H7 (cell line): ENCODE results near the gene EXOC1L. TPM values are rescaled to one million over a fixed set of nuclear protein-coding genes. Genes with fewer than 3 reads are reported as not detected.
"Not testable (repeated sequence)": the region's sequence is repeated elsewhere in the genome, so short reads cannot be mapped to it uniquely, and the experiment has no call there.

Experiments
- DNase-seq: peaks from one replicate; pipeline ENCODE4 v3.0.0; 2012
- H3K27me3 ChIP-seq: 2 replicates; pipeline ENCODE4 v1.6.0; 2011; ENCODE audit warnings: mild to moderate bottlenecking, low read length; ENCODE audit not compliant: control insufficient read depth, insufficient read depth
- H3K36me3 ChIP-seq: replicated peaks from 2 replicates; pipeline ENCODE4 v1.5.1; 2011; ENCODE audit warnings: low read length; ENCODE audit not compliant: control insufficient read depth, insufficient read depth
- H3K4me3 ChIP-seq: 2 replicates; pipeline ENCODE4 v1.5.1; 2011; ENCODE audit warnings: low read depth, mild to moderate bottlenecking, control low read depth, low read length, moderate library complexity; ENCODE audit not compliant: insufficient read depth
- total RNA-seq: library from RNA; depleted of rRNA; stranded (reverse); fragments of >200 nt; shearing (Covaris generic); gene quantifications from 2 replicates; pipeline ENCODE4 v1.2.3, GENCODE V29; 2014

Gene EXOC1L
- total RNA-seq, 1 experiment from 2014 or later, result not detected

DNA sequence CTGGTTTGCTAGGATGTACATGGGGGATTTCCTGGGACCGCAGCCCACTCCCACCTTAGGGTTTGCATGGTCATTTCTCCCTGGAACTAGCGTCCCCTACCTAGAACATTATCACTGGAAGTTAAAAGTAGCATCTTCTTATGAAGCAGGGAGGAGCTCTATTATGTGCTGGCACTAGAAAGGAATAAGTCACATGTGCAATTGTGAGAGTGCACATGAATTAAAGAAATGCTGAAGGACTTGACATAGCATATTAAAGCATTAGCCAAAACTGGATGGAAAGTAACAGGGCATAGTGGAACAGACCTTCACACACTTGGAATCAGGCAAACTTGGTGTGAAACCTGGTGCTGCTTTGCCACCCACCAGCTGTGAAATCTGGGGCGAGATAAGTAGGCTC is 2.7 kb downstream of the EXOC1L start:
- Histone ChIP-seq H3K27me3 (no peaks in the 10 kb centered on the region), H3K4me3 (no peak overlapping the region), H3K36me3 (no peaks in the 10 kb centered on the region)
- no peak for DNase-seq

DNA sequence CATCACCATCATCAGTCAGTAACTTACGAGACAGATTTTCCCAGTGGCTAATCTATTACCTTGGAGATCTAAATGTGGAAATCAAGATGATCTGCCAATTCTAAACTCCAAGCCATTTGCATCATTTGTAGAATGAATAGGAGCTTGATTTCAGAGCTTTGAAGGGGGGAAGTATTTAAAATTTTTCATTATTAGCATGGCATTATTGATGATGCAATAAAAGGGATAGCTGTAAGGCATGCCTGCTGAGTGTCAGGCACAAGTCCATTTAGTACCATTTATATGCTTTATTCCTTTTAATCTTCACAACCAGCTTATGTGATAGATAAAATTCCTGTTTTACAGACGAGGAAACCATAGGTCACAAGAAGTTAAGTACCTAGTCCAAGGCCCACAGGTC is 5.3 kb downstream of the EXOC1L start:
- no peak for DNase-seq
- H3K36me3 ChIP-seq, result no peaks in the 10 kb centered on the region

DNA sequence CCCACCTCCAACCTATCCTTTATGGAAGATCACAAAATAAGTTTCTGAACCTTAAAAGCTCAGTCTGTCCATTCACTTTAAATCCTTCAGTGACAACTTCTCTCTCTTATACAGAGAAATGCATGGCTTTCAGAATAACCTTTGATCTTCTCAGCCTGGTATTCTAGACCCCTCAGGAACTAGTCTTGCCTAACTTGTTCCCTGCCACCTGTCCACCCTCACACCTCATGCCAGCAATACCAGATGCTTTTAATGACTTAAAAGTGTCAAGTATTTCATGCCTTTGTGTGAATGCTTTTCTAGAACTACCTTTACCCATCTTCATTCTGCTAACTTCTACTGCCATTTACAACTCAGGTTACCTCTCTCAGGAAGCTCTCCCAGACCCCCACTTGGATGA is 7.4 kb downstream of the EXOC1L start:
- DNase-seq, result no peak
- Histone ChIP-seq H3K4me3 (no peak overlapping the region), H3K36me3 (no peaks in the 10 kb centered on the region), H3K27me3 (no peaks in the 10 kb centered on the region)

More for the DNA sequence above, 5.3 kb downstream of the EXOC1L start:
- H3K27me3 ChIP-seq, result no peaks in the 10 kb centered on the region
- H3K4me3 ChIP-seq, result no peak overlapping the region

DNA sequence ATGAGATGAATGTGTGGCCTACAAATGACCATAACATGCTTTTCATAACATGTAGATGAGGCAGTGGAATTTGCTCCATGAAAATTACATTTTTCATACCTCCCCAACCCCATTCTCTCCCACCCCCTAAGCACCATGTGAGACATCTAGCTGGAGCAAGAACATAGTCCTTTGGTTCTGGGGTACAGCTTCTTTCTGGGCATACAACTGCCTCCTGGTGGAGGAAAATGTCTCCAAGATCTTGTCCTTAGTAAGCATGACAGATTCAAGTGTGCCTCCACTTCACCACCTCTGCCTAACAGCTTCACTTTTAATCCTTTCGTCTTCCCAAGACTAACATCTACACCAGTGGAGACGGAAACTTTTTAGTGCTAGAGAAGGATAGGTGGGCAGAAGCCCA is 8.0 kb downstream of the EXOC1L start:
- no peak overlapping the region for H3K4me3 ChIP-seq
- no peaks in the 10 kb centered on the region for H3K36me3 ChIP-seq
- no peak for DNase-seq
- H3K27me3 ChIP-seq, result no peaks in the 10 kb centered on the region

DNA sequence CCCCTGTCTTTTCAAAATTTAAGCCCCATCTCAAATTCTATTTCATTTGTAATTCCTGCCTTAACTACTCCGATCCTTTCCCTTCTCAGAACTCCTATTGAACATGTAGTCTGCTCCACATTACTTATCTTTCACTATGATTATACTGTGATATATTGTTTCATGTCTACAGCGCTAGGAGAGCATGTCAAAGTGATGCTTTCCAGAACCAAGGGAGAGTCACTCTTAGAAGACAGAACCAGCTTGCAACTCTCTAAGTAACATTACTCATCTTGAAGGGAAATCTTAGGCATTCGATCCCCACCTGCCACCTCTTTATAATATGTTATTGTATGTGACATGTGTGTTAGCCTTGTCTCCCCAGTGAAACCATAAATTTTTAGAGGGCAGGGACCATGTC is 10.5 kb downstream of the EXOC1L start:
- Histone ChIP-seq H3K36me3 (no peaks in the 10 kb centered on the region), H3K4me3 (no peak overlapping the region), H3K27me3 (no peaks in the 10 kb centered on the region)
- no peak for DNase-seq

DNA sequence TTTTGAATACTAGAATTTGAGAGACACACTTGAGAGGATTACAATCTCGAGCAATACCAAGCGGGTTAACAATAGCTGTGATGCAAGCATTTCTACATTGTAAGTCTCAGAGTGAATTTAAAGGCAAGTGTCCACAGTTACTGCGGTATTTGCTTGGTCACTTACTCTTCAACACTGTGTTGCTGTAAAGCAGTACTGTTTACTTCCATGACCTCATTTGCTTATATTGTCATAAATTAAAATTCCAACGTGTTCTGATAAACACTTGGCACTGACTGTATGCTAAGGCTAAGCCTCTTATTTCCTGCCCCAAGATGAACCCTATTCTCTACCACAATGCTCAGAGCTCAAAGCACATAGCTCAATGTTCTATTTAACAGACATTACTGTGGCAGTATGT is 11.1 kb downstream of the EXOC1L start:
- Histone ChIP-seq H3K4me3 (no peak overlapping the region), H3K36me3 (no peaks in the 10 kb centered on the region), H3K27me3 (no peaks in the 10 kb centered on the region)
- DNase-seq, result no peak

DNA sequence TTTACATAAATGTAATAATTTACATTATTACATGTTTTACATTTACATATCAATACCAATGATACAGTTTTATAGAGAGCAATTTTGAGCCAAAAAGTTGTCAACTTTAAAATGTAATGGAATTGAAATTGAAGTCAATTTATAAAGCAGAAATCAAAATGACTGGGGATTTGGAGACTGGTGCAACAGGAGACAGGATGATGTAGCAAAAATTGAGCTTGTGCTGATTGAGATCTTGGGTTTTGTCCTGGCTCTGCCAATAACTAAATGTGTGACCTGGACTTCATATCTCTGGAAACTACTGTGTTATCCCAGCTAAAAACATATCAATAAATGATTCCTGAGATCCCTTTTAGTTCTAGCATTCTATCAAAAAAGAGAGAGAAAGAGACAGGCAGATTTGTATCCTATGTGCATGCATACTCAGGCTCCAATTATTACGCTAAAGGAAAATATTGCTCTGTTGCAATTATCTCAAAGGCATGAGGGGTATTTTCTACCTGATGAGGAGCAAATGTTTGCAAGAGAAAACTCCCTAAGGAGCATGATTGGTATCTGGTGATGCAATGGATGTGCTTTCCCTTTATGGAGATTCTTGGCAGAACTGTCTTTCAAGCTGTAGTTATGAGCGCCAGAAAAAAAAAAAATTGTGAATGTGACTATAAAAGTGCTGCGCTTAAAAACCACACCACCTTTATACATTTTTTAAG is 14.7 kb downstream of the EXOC1L start:
- DNase-seq, result no peak
- H3K4me3 ChIP-seq, result no peak overlapping the region
- no peaks in the 10 kb centered on the region for H3K36me3 ChIP-seq
- H3K27me3 ChIP-seq, result no peaks in the 10 kb centered on the region

DNA sequence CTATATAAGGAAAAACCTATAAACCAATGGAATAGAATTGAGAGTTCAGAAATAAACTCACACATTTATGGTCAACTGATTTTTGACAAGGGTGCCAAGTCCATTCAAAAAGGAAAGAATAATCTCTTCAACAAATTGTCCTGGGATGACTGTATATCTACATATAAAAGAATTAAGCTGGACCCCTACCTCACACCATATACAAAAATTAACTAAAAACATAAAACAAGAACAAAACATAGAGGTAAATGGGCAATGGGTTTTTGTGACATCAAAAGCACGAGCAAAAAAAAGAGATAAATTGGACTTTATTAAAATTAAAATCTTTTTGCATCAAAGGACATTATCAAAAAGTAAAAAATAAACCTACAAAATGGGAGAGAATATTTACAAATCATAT is 18.3 kb downstream of the EXOC1L start:
- H3K27me3 ChIP-seq, result no peaks in the 10 kb centered on the region
- H3K4me3 ChIP-seq, result no peak overlapping the region
- no peaks in the 10 kb centered on the region for H3K36me3 ChIP-seq
- DNase-seq, result no peak

DNA sequence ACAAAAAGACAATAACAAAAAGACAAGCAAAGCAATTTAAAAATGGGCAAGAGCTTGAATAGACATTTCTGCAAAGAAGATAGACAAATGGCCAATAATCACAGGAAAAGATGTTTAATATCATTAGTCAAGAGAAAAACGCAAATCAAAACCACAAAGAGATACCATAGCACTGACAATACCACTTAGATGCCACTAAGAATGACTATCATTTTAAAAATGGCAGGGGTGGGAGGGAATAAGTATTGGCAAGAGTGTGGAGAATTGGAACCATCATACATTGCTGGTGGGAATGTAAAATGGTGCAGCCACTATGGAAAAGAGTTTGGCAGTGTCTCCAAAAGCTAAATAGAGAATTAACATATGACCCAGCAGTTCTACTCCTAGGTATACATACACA is 18.8 kb downstream of the EXOC1L start:
- H3K4me3 ChIP-seq, result no peak overlapping the region

DNA sequence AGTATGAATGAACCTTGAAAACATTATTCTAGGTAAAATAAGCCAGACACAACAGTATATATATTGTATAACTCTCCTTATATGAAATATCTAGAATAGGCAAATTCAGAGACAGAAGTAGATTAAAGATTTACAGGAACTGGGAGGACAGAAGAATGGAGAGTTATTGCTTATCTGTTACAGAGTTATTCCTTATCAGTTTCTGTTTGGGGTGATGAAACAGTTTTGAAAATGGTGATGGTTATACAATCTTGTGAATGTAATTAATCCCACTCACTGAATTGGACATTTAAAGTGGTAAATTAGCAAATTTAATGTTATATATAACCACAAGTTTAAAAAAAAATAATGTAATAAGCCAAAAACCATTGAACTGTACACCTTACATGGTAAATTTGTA is 19.4 kb downstream of the EXOC1L start:
- DNase-seq, result no peak
- Histone ChIP-seq H3K27me3 (no peaks in the 10 kb centered on the region), H3K4me3 (no peak overlapping the region), H3K36me3 (no peaks in the 10 kb centered on the region)

More for the DNA sequence above, 18.8 kb downstream of the EXOC1L start:
- H3K27me3 ChIP-seq, result no peaks in the 10 kb centered on the region
- no peaks in the 10 kb centered on the region for H3K36me3 ChIP-seq
- no peak for DNase-seq

DNA sequence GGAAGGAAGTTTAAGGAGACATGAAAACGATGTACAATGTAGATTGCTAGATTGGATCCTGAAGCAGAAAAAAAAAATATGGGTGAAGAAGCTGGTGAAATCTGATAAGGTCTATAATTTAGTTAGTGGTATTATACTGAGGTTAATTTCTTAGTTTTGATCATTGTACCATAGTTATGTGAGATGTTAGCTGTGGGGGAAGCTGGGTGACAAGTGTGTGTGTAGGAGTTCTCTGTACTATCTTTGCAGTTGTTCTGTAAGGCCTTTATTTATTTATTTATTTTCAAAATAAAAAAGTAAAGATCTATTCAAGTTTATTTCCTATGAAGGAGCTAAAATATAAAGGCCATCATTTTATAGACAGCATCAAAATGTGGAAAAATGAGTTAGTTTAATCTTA is 21.4 kb downstream of the EXOC1L start:
- H3K4me3 ChIP-seq, result no peak overlapping the region
- no peaks in the 10 kb centered on the region for H3K36me3 ChIP-seq
- DNase-seq, result no peak
- no peaks in the 10 kb centered on the region for H3K27me3 ChIP-seq

DNA sequence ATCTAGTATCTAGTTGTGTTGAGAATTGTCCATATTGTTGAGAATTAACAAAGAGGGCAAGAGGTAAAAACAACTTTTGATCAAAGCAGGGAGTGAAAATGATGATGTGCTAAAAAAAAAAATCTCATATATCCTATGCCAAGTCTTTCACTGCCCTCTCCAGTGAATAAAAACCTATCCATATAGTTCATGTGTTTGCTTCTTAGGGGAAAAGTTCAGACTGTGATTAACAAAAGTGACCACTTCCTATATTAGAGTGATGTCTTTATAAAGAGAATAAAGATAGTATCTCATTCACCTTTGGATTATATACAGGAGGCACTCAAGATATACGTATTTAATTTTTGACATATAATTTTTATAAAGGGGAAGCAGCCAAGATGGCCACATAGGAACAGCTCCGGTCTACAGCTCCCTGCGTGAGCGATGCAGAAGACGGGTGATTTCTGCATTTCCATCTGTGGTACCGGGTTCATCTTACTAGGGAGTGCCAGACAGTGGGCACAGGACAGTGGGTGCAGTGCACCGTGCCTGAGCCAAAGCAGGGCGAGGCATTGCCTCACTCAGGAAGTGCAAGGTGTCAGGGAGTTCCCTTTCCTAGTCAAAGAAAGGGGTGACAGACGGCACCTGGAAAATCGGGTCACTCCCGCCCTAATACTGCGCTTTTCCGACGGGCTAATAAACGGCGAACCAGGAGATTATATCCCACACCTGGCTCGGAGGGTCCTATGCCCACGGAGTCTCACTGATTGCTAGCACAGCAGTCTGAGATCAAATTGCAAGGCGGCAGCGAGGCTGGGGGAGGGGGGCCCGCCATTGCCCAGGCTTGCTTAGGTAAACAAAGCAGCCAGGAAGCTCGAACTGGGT is 22.0 kb downstream of the EXOC1L start:
- DNase-seq, H3K36me3 ChIP-seq, H3K27me3 ChIP-seq: not testable (repeated sequence)
- H3K4me3 ChIP-seq, result peak overlapping the region; percentile 32

DNA sequence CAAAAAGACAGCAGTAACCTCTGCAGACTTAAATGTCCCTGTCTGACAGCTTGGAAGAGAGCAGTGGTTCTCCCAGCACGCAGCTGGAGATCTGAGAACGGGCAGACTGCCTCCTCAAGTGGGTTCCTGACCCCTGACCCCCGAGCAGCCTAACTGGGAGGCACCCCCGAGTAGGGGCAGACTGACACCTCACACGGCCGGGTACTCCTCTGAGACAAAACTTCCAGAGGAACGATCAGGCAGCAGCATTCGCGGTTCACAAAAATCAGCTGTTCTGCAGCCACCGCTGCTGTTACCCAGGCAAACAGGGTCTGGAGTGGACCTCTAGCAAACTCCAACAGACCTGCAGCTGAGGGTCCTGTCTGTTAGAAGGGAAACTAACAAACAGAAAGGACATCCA is 22.7 kb downstream of the EXOC1L start:
- DNase-seq, H3K4me3 ChIP-seq, H3K27me3 ChIP-seq, H3K36me3 ChIP-seq: not testable (repeated sequence)

DNA sequence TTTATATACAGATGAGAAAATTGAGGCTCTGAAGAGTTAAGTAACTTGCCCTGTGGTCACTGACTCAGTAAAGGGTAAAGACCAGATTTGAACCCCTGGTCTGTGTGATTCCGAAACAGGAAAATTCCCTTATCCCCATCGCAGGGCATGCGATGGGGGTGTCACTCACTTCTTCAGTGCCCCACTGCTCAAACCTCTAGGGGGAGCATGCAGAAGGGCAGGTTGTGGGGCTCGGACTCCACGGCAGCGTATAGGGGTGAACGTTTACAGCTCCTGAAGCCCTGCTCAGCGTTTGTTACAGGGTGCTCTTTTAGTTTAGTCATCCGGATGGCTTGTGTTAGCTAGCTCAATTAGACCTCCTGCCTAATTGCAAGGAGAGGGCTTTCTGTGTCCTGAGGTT is 30.1 kb downstream of the EXOC1L start:
- Histone ChIP-seq H3K4me3 (no peak overlapping the region), H3K27me3 (no peaks in the 10 kb centered on the region), H3K36me3 (no peaks in the 10 kb centered on the region)
- no peak for DNase-seq

DNA sequence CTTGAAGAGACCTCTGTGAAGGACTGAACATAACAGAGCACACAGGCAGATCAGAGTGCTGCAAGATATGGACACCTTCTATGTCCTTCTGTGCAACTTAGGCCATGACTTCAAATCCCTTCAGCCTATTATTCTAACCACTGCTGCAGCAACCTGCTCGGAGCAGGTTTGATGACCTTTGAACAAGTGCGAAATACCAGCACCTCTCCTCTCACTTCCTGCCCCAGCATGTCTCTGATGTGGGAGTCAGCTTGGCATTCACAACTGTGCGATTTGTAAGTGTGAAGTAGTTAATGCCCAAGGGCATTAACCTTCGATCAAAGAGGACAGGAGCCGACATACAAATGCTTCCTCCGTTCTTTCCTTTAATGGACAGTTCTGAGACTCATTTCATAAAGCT is 32.3 kb downstream of the EXOC1L start:
- no peak for DNase-seq
- Histone ChIP-seq H3K4me3 (no peak overlapping the region), H3K27me3 (no peaks in the 10 kb centered on the region), H3K36me3 (no peaks in the 10 kb centered on the region)
